GM19035 (cell line): Measurements from ENCODE around the gene CAMKMT.

Experiments used
- ATAC-seq: cut with Tn5 transposase; IDR thresholded peaks from one replicate; pipeline ENCODE4 v1.9.1; 2021; ENCODE audit not compliant: unreplicated experiment

Gene CAMKMT

GRCh38 chr2:44361330-44362206 lies at the start of gene CAMKMT, which contains the start of gene PREPL:
Gene CAMKMT, plus strand, starts transcription at chr2:44361947.
Gene PREPL, minus strand, starts transcription at chr2:44361494. Its CDS starts 15,152 bp downstream, at chr2:44346342.
- peak; percentile 84 for ATAC-seq

GRCh38 chr2:44314362-44314761 lies 47.4 kb upstream of the CAMKMT start:
- no peak for ATAC-seq

GRCh38 chr2:44315945-44316344 lies 45.8 kb upstream of the CAMKMT start:
- no peak for ATAC-seq

- ATAC-seq: no peak
These were observed 40.9 kb upstream of the CAMKMT start for GRCh38 chr2:44320832-44321231.

- ATAC-seq: no peak
These were observed 40.4 kb upstream of the CAMKMT start for GRCh38 chr2:44321360-44321759.

- ATAC-seq: no peak
These were observed 36.7 kb upstream of the CAMKMT start for GRCh38 chr2:44324971-44325426.

GRCh38 chr2:44325897-44326296 lies 35.9 kb upstream of the CAMKMT start:
- no peak for ATAC-seq

- no peak for ATAC-seq
These were observed 35.0 kb upstream of the CAMKMT start for GRCh38 chr2:44326548-44327264.

GRCh38 chr2:44328750-44329149 lies 33.0 kb upstream of the CAMKMT start:
- ATAC-seq: no peak

- no peak for ATAC-seq
These were observed 32.4 kb upstream of the CAMKMT start for GRCh38 chr2:44329343-44329742.

- no peak for ATAC-seq
These were observed 30.9 kb upstream of the CAMKMT start for GRCh38 chr2:44330801-44331200.

- ATAC-seq: no peak
These were observed 27.8 kb upstream of the CAMKMT start for GRCh38 chr2:44333994-44334393.

GRCh38 chr2:44335806-44336538 lies 25.8 kb upstream of the CAMKMT start:
- no peak for ATAC-seq

- no peak for ATAC-seq
These were observed 18.9 kb upstream of the CAMKMT start for GRCh38 chr2:44342854-44343253.

- no peak for ATAC-seq
These were observed 14.2 kb upstream of the CAMKMT start for GRCh38 chr2:44347526-44347925.

GRCh38 chr2:44348400-44348799 lies 13.3 kb upstream of the CAMKMT start:
- no peak for ATAC-seq

- no peak for ATAC-seq
These were observed 12.2 kb upstream of the CAMKMT start for GRCh38 chr2:44349506-44349905.

GRCh38 chr2:44351088-44351487 lies 10.7 kb upstream of the CAMKMT start:
- ATAC-seq: no peak

- ATAC-seq: no peak
These were observed 10.1 kb upstream of the CAMKMT start for GRCh38 chr2:44351676-44352075.

GRCh38 chr2:44352510-44352909 lies 9.2 kb upstream of the CAMKMT start:
- no peak for ATAC-seq

GRCh38 chr2:44354761-44355160 lies 7.0 kb upstream of the CAMKMT start:
- no peak for ATAC-seq
